ENCODE measurements around the gene SYT13.

The SYT13 gene

DNA sequence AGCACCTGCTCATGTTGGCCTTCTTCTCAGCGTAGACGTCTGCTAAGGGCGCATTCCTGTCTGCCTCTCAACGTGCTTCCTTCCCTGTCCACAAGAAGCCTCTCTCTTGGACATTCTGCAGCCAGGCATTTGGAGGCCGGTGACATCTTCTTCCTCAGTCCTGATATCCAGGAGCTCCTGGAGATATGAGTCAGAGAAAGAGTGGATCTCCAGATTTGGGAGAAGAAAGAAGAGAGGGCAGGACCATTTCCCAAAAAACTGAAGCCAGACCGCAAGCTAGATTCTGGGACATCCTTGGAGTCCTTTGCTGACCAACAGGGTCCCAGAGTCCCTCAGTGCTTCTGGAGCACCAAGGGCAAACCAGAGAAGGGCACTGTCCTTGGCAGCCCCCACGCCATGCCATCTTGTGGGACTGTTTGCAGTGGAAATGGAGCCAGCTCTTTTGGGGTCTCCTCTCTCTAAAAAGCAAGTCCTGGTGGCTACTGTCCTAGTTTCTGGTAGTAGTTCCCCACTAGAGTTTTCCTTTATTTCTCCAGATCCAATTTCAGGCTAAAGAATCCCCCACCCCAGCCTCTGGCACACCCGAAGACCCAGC is 36.1 kb upstream of the SYT13 start:
- Mint-ChIP-seq H3K27me3 (peaks cover 58% of the 10 kb centered on the region), H3K4me3 (no peak overlapping the region), H3K9me3 (no peaks in the 10 kb centered on the region), H3K4me1 (no peaks in the 10 kb centered on the region), H3K36me3 (ENCODE audit: insufficient read depth) (no peaks in the 10 kb centered on the region), H3K27ac (ENCODE audit: low read depth) (no peak overlapping the region)
- ATAC-seq (replicated peaks; ENCODE audit: extremely low read depth, poor library complexity, severe bottlenecking), result no peak
- peak in 1 of 2 donors; percentile 2 for DNase-seq (ENCODE audit: low spot score in 2 of 2)

GRCh38 chr11:45321669-45322068 is 35.5 kb upstream of the SYT13 start:
- Mint-ChIP-seq H3K9me3 (no peaks in the 10 kb centered on the region), H3K27me3 (peaks cover 58% of the 10 kb centered on the region), H3K4me1 (no peaks in the 10 kb centered on the region), H3K4me3 (no peak overlapping the region), H3K36me3 (ENCODE audit: insufficient read depth) (no peaks in the 10 kb centered on the region), H3K27ac (ENCODE audit: low read depth) (no peak overlapping the region)
- peak in 1 of 2 donors; percentile 8 for DNase-seq (ENCODE audit: low spot score in 2 of 2)
- ATAC-seq (replicated peaks; ENCODE audit: extremely low read depth, poor library complexity, severe bottlenecking), result no peak

DNA sequence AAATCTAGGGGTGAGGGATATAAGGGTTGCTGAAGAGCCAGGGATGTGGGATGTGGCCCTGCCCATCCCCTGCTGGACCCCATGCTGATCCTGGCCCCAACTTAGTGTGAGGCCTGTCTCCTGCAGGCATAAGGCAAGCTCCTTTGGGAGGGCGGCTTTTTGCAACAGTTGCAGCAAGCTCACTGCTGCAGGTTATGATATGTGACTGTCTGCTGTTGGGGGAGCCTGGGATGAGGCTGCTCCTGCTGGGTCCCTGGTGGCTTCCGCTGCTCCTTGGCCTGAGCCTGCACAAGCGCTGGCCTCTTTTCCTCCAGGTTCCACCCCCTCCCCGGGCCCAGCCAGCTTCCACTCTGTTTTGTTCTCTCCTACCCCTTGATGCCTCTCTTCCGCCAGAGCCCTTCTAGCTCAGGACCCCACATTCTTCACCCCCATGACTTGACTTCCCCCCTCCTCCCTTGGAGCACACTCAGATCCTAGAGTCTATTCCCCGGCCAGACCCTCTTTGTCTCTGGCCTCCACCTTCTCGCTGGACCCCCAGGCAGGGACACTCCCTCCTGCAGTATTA is 35.0 kb upstream of the SYT13 start:
- no peaks in the 10 kb centered on the region for H3K9me3 Mint-ChIP-seq
- no peaks in the 10 kb centered on the region for H3K4me1 Mint-ChIP-seq
- H3K36me3 Mint-ChIP-seq (ENCODE audit: insufficient read depth), result no peaks in the 10 kb centered on the region
- ATAC-seq (replicated peaks; ENCODE audit: extremely low read depth, poor library complexity, severe bottlenecking) (no peak), DNase-seq (ENCODE audit: low spot score in 2 of 2) (no peak)
- peaks cover 58% of the 10 kb centered on the region for H3K27me3 Mint-ChIP-seq
- H3K27ac Mint-ChIP-seq (ENCODE audit: low read depth), result no peak overlapping the region
- no peak overlapping the region for H3K4me3 Mint-ChIP-seq

DNA sequence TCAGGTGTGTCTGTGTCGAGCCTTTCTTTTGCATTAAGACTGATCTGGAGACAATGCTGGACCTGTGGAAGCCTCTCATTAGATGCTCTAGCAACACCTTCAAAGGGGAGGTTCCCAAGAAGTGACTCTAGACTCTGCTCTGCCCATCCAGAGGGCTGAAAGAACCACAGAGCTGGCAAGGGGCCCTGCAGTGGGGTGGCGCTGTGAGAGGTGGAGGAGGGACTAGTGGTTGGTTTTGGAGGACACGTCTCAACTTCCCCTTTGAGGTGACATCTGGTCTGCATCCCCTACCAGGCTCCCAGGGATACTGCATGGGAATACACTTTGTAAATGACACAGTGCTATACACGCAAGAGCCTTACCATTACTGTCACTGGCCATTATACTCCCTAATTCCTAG is 34.2 kb upstream of the SYT13 start:
- no peaks in the 10 kb centered on the region for H3K36me3 Mint-ChIP-seq (ENCODE audit: insufficient read depth)
- no peaks in the 10 kb centered on the region for H3K4me1 Mint-ChIP-seq
- DNase-seq (ENCODE audit: low spot score in 2 of 2) (no peak), ATAC-seq (replicated peaks; ENCODE audit: extremely low read depth, poor library complexity, severe bottlenecking) (no peak)
- no peak overlapping the region for H3K4me3 Mint-ChIP-seq
- no peaks in the 10 kb centered on the region for H3K9me3 Mint-ChIP-seq
- H3K27me3 Mint-ChIP-seq, result peaks cover 62% of the 10 kb centered on the region
- no peak overlapping the region for H3K27ac Mint-ChIP-seq (ENCODE audit: low read depth)

DNA sequence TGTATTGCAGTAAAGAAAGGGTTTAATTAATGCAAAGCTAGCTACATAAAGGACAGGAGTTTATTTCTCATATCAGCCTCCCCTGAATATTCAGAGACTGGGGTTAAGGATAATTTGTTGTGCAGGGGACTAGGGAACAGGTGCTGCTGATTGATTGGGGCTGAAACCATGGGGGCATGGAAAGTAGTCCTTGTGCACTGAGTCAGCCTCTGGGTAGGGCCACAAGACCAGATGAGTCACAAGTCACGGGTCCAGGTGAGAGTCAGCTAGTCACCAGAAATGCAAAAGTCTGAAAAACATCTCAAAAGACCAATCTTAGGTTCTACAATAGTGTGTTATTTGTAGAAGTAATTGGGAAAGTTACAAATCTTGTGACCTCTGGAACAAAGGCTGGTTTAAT is 32.9 kb upstream of the SYT13 start:
- H3K4me3 Mint-ChIP-seq, result no peak overlapping the region
- ATAC-seq (replicated peaks; ENCODE audit: extremely low read depth, poor library complexity, severe bottlenecking) (no peak), DNase-seq (ENCODE audit: low spot score in 2 of 2) (no peak)

DNA sequence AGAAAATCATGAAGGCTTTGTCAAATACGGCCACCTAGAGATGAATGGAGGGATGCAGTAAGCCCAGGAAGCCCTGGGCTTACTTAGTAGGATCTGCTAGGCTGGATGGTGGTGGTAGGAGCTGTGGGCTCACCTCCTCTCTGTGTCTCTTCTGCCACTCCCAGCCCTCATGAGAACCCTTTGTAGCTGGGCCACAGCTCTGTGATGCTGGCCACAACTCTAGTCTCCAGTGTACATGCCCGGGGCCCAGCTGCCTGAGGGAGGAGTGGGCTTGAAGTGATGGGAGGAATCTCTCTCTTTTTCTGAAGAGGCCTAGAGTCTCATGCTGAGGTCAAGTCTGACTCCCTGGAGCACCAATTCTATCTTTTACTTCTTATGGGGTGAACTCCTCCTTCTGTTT is 32.4 kb upstream of the SYT13 start:
- no peak for ATAC-seq (replicated peaks; ENCODE audit: extremely low read depth, poor library complexity, severe bottlenecking)
- H3K36me3 Mint-ChIP-seq (ENCODE audit: insufficient read depth), result no peaks in the 10 kb centered on the region

More for the DNA sequence above, 32.9 kb upstream of the SYT13 start:
- Mint-ChIP-seq H3K9me3 (no peaks in the 10 kb centered on the region), H3K36me3 (ENCODE audit: insufficient read depth) (no peaks in the 10 kb centered on the region), H3K27ac (ENCODE audit: low read depth) (no peak overlapping the region), H3K4me1 (no peaks in the 10 kb centered on the region), H3K27me3 (peaks cover 74% of the 10 kb centered on the region)

GRCh38 chr11:45316258-45316657 is 30.1 kb upstream of the SYT13 start:
- Mint-ChIP-seq H3K27ac (ENCODE audit: low read depth) (no peak overlapping the region), H3K9me3 (no peaks in the 10 kb centered on the region), H3K36me3 (ENCODE audit: insufficient read depth) (no peaks in the 10 kb centered on the region), H3K4me1 (no peaks in the 10 kb centered on the region), H3K27me3 (peaks cover 62% of the 10 kb centered on the region), H3K4me3 (no peak overlapping the region)
- DNase-seq (ENCODE audit: low spot score in 2 of 2) (no peak), ATAC-seq (replicated peaks; ENCODE audit: extremely low read depth, poor library complexity, severe bottlenecking) (no peak)

More for the DNA sequence above, 32.4 kb upstream of the SYT13 start:
- no peaks in the 10 kb centered on the region for H3K9me3 Mint-ChIP-seq
- peaks cover 77% of the 10 kb centered on the region for H3K27me3 Mint-ChIP-seq
- H3K4me3 Mint-ChIP-seq, result no peak overlapping the region
- H3K4me1 Mint-ChIP-seq, result no peaks in the 10 kb centered on the region
- no peak for DNase-seq (ENCODE audit: low spot score in 2 of 2)
- H3K27ac Mint-ChIP-seq (ENCODE audit: low read depth), result no peak overlapping the region

GRCh38 chr11:45314900-45315299 is 28.8 kb upstream of the SYT13 start:
- Mint-ChIP-seq H3K36me3 (ENCODE audit: insufficient read depth) (no peaks in the 10 kb centered on the region), H3K27me3 (peaks cover 57% of the 10 kb centered on the region), H3K9me3 (no peaks in the 10 kb centered on the region), H3K27ac (ENCODE audit: low read depth) (no peak overlapping the region), H3K4me1 (no peaks in the 10 kb centered on the region), H3K4me3 (no peak overlapping the region)
- ATAC-seq (replicated peaks; ENCODE audit: extremely low read depth, poor library complexity, severe bottlenecking) (no peak), DNase-seq (ENCODE audit: low spot score in 2 of 2) (no peak)

- ATAC-seq (replicated peaks; ENCODE audit: extremely low read depth, poor library complexity, severe bottlenecking) (no peak), DNase-seq (ENCODE audit: low spot score in 2 of 2) (no peak)
- no peak overlapping the region for H3K4me3 Mint-ChIP-seq
- no peak overlapping the region for H3K27ac Mint-ChIP-seq (ENCODE audit: low read depth)
- H3K4me1 Mint-ChIP-seq, result no peaks in the 10 kb centered on the region
- peaks cover 58% of the 10 kb centered on the region for H3K27me3 Mint-ChIP-seq
- no peaks in the 10 kb centered on the region for H3K9me3 Mint-ChIP-seq
- H3K36me3 Mint-ChIP-seq (ENCODE audit: insufficient read depth), result no peaks in the 10 kb centered on the region
These were observed 27.2 kb upstream of the SYT13 start for GRCh38 chr11:45313171-45313865.

DNA sequence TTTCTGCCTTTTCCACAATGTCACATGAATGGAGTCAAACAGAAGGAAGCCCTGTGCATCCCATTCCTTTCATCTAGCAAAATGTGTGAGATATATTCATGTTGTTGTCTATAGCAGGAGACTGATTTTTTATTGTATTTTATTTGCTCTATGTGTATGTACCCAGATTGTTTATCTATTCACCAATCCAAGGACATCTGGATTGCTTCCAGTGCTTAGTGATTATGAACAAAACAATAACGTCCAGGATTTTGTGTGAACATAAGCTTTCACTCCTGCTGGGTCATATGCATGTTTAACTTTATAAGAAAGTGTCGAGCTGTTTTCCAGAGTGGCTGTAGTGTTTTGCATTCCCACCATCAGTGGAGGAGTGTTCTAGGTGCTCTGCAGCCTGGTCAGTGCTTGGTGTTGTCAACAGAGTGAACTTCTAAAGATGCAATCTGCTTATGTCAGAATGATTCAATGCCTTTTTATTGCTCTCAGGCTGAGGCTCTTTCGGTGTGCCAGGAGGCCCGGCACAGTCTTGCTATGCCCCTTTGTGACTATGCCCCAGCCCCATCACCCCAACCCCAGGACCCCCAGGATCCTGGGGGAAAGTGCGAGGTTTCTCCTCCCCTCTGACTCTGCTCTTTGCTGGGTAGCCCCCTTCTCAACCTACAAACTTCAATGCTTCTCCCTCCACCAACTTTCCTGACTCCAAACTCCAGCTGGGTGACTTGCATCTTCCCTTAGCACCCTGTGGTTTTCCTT is 19.9 kb upstream of the SYT13 start:
- no peak for ATAC-seq (replicated peaks; ENCODE audit: extremely low read depth, poor library complexity, severe bottlenecking)
- Mint-ChIP-seq H3K36me3 (ENCODE audit: insufficient read depth) (no peaks in the 10 kb centered on the region), H3K4me3 (no peak overlapping the region), H3K9me3 (no peaks in the 10 kb centered on the region), H3K4me1 (no peaks in the 10 kb centered on the region), H3K27me3 (peaks cover 10% of the 10 kb centered on the region), H3K27ac (ENCODE audit: low read depth) (no peak overlapping the region)
- DNase-seq (ENCODE audit: low spot score in 2 of 2), result no peak

DNA sequence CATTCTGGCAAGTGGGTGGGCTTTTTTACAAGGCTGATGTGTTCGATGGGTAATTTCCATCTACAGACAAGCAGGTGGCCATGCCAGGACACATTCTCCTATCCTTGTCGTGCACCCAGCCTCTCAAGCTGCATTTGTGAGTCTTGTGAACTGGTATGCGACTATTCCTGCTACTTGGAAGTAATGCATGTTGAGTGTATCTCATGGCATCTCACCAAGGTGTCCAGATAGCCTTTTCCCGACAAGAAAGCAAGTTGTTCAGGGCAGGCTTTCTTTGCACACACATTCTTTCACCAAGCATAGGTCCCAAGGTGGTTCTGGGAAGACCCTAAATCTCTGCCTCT is 18.8 kb upstream of the SYT13 start:
- DNase-seq (ENCODE audit: low spot score in 2 of 2) (no peak), ATAC-seq (replicated peaks; ENCODE audit: extremely low read depth, poor library complexity, severe bottlenecking) (no peak)
- Mint-ChIP-seq H3K27me3 (peaks cover 10% of the 10 kb centered on the region), H3K4me1 (no peaks in the 10 kb centered on the region), H3K27ac (ENCODE audit: low read depth) (no peak overlapping the region), H3K36me3 (ENCODE audit: insufficient read depth) (no peaks in the 10 kb centered on the region), H3K9me3 (no peaks in the 10 kb centered on the region), H3K4me3 (no peak overlapping the region)

DNA sequence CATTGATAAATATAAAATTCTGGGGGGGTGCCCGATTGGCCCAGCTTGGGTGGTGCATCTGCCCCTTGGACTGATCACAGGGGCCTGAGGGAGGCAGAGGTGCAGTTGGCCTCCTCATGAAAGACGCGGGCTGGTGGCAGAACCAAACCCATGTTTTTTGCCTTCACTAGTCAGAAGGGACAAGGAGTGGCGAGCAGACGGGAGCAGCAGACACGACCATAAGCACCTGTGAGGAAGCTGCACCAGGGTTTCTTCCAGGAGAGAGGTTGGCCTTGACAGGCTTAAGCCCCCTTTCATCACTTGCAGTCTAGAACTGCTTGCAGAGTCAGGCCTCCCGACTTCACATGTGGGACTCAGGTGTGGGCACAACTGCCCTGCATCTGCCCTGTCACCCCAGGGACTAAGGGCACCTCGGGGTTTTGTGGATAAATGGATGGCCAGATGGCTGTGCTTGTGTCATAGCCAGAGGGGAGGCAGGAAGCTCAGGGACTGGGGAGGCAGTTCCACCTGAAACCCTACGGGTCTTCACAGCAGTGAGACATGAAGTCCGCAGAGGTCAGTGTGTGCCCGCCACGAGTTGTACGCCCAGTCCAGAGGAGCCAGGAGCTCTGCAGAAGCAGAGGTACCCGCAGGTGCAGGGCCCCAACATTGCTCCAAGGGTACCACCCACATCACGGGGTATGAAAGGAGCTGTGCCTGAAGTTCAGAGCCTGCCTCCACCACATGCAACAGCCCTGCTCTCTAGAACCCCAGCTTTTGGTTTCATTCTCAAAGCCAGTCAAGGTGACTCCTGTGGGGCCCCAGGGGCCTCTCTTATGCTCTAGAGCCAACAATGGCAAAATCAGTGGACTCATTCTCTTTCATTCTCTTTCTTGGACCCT is 18.2 kb upstream of the SYT13 start:
- H3K27me3 Mint-ChIP-seq, result peaks cover 9% of the 10 kb centered on the region
- no peaks in the 10 kb centered on the region for H3K36me3 Mint-ChIP-seq (ENCODE audit: insufficient read depth)

More for the DNA sequence above, 18.2 kb upstream of the SYT13 start:
- Mint-ChIP-seq H3K27ac (ENCODE audit: low read depth) (peak overlapping the region; percentile 42), H3K4me1 (no peaks in the 10 kb centered on the region), H3K4me3 (no peak overlapping the region), H3K9me3 (no peaks in the 10 kb centered on the region)
- DNase-seq (ENCODE audit: low spot score in 2 of 2) (no peak), ATAC-seq (replicated peaks; ENCODE audit: extremely low read depth, poor library complexity, severe bottlenecking) (no peak)
